ENCODE data around the gene NEURL1B. TPM values are rescaled to one million over a fixed set of nuclear protein-coding genes. Genes with fewer than 3 reads are reported as not detected.

The NEURL1B gene
- total and polyA plus RNA-seq, 10 of the 15 experiments (the other 5 are each of a cell fraction or from before 2014, with no cell fraction given) = 0.04 to 0.28 (median 0.05) TPM; not detected in 4

DNA sequence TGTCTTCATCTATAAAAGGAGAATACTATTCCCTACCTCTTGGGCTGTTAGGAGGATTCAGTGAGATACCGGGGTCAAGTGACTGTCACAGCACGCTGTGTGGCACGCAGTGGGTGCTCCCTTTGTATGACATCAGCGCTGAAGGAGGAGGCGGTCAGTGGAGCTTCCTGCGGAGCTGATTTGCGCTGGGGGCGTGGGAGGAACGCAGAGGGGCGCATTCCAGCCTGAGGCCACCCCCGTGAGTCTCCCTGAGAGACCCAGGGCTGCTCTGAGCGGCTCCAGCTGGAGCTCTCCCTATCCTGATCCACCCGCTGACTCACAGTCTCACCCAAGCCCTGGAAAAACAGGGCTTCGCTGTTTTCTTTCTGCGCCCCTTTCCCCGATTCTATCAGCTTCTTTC is 24.3 kb upstream of the NEURL1B start:
- in situ Hi-C loops (cut with MboI) = no loop called here
- CTCF ChIA-PET = no interaction called here
- no peak for TF ChIP-seq POU2F2 (IDR thresholded peaks at IDR 0.05; ENCODE audit: borderline replicate concordance, low read depth, low read length)
- TF ChIP-seq MXI1 (IDR thresholded peaks at IDR 0.05; ENCODE audit: low read depth, low read length) = no peak
- TF ChIP-seq CBX5 (IDR thresholded peaks at IDR 0.05; ENCODE audit: low read depth) = no peak
- no peak for TF ChIP-seq CREB1 (IDR thresholded peaks at IDR 0.05; ENCODE audit: low read depth)
- TF ChIP-seq TCF7 (IDR thresholded peaks at IDR 0.05; ENCODE audit: borderline replicate concordance) = no peak

DNA sequence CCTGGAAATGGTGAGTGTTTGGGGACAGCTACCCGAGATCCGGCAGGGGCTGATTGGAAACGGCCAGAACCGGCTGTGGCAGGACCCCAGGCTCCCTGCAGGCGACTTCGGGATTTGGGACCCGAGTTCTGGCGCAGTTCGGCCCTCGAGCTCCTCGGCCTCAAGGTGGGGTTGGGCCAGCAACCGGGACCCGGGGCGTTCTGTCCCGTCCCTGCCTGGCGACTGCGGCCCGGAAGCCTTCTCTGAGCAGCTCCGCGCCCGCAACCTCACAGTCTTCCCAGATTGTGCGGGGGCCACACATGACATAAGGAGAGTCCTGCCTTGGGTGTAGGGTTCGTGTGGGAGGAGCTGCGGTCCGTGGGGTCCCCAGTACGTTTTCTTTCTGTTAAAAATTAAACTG is 23.2 kb upstream of the NEURL1B start:
- H3K4me1 ChIP-seq (ENCODE audit: control insufficient read depth, insufficient read depth, low read length) = no peaks in the 10 kb centered on the region
- H3K4me2 ChIP-seq (ENCODE audit: control insufficient read depth, insufficient read depth) = no peak overlapping the region
- peaks cover 3 to 5% of the 10 kb centered on the region in 2 experiments for H3K27me3 ChIP-seq (replicated peaks in 1 of 2; ENCODE audit: control insufficient read depth in 2 of 2, insufficient read depth in 2 of 2, low read length in 1 of 2)
- no peak overlapping the region for H3K27ac ChIP-seq (ENCODE audit: control insufficient read depth, insufficient read depth)
- no peaks in the 10 kb centered on the region for H3K79me2 ChIP-seq (ENCODE audit: control insufficient read depth, insufficient read depth, low read length)
- no peaks in the 10 kb centered on the region for H3K36me3 ChIP-seq (ENCODE audit: control insufficient read depth in 2 of 2, insufficient read depth in 2 of 2, low read length in 1 of 2)
- intact Hi-C loops (cut with micrococcal nuclease; ENCODE audit: unreplicated experiment) = no loop called here
- SMC1A ChIA-PET (ENCODE audit: uncharacterized antibody, unreplicated experiment) = interaction anchor here (0.6 to 1.0 kb wide), 2 partner anchors 36 to 154 kb away, joined by 3 read pairs; no protein-coding TSS in a partner anchor
- ATAC-seq (no peak), DNase-seq (ENCODE audit: low read depth, low spot score) (no peak), FAIRE-seq (no peak)
- 47% methylated on average over 24 of the region's 26 CpGs for WGBS (ENCODE audit: insufficient coverage, insufficient replicate concordance, low lambda C conversion rate, missing lambda C conversion rate)
- no peak overlapping the region for H2AFZ ChIP-seq (ENCODE audit: control insufficient read depth, low read depth, low read length)
- in situ Hi-C loops (cut with MboI) = no loop called here
- POLR2A ChIA-PET = no interaction called here
- no peak overlapping the region for H3K9ac ChIP-seq (ENCODE audit: control insufficient read depth, insufficient read depth, low read length)
- no peaks in the 10 kb centered on the region for H4K20me1 ChIP-seq (ENCODE audit: control insufficient read depth, insufficient read depth)
- CTCF ChIA-PET = no interaction called here
- H3K9me3 ChIP-seq (replicated peaks; ENCODE audit: control insufficient read depth, insufficient read depth, low read length) = no peaks in the 10 kb centered on the region
- no TSS peak for BruUV-seq (replicated peaks)
- RAD21 ChIA-PET (ENCODE audit: unreplicated experiment) = no interaction called here
- H3K4me3 ChIP-seq = no peak overlapping the region
- TF ChIP-seq SUZ12 (IDR thresholded peaks at IDR 0.05; ENCODE audit: unreplicated experiment) = no peak
- TF ChIP-seq YY1 (IDR thresholded peaks at IDR 0.05; ENCODE audit: low read depth, low read length) = no peak
- TF ChIP-seq, protein P1, sequence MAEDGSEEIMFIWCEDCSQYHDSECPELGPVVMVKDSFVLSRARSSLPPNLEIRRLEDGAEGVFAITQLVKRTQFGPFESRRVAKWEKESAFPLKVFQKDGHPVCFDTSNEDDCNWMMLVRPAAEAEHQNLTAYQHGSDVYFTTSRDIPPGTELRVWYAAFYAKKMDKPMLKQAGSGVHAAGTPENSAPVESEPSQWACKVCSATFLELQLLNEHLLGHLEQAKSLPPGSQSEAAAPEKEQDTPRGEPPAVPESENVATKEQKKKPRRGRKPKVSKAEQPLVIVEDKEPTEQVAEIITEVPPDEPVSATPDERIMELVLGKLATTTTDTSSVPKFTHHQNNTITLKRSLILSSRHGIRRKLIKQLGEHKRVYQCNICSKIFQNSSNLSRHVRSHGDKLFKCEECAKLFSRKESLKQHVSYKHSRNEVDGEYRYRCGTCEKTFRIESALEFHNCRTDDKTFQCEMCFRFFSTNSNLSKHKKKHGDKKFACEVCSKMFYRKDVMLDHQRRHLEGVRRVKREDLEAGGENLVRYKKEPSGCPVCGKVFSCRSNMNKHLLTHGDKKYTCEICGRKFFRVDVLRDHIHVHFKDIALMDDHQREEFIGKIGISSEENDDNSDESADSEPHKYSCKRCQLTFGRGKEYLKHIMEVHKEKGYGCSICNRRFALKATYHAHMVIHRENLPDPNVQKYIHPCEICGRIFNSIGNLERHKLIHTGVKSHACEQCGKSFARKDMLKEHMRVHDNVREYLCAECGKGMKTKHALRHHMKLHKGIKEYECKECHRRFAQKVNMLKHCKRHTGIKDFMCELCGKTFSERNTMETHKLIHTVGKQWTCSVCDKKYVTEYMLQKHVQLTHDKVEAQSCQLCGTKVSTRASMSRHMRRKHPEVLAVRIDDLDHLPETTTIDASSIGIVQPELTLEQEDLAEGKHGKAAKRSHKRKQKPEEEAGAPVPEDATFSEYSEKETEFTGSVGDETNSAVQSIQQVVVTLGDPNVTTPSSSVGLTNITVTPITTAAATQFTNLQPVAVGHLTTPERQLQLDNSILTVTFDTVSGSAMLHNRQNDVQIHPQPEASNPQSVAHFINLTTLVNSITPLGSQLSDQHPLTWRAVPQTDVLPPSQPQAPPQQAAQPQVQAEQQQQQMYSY (CRISPR knock-in tag; IDR thresholded peaks at IDR 0.05) = no peak
- no peak for TF ChIP-seq ESRRA (IDR thresholded peaks at IDR 0.05; ENCODE audit: low read length)
- no peak for TF ChIP-seq ZNF24 (IDR thresholded peaks at IDR 0.05)
- TF ChIP-seq TCF7 (IDR thresholded peaks at IDR 0.05; ENCODE audit: borderline replicate concordance) = no peak
- TF ChIP-seq, protein P2, sequence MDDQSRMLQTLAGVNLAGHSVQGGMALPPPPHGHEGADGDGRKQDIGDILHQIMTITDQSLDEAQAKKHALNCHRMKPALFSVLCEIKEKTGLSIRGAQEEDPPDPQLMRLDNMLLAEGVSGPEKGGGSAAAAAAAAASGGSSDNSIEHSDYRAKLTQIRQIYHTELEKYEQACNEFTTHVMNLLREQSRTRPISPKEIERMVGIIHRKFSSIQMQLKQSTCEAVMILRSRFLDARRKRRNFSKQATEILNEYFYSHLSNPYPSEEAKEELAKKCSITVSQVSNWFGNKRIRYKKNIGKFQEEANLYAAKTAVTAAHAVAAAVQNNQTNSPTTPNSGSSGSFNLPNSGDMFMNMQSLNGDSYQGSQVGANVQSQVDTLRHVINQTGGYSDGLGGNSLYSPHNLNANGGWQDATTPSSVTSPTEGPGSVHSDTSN (IDR thresholded peaks at IDR 0.05; ENCODE audit: insufficient replicate concordance, low read depth, low read length) = no peak
- no peak for TF ChIP-seq LARP7 (IDR thresholded peaks at IDR 0.05)
- no peak for TF ChIP-seq EP300 (IDR thresholded peaks at IDR 0.05; ENCODE audit: borderline replicate concordance in 1 of 2, control insufficient read depth in 1 of 2, low read depth in 2 of 2, low read length in 2 of 2)
- no peak for TF ChIP-seq TBL1XR1 (IDR thresholded peaks at IDR 0.05; ENCODE audit: low read depth, low read length)

More for the DNA sequence above, 24.3 kb upstream of the NEURL1B start:
- Histone ChIP-seq H3K27me3 (replicated peaks in 1 of 2; ENCODE audit: control insufficient read depth in 2 of 2, insufficient read depth in 2 of 2, low read length in 1 of 2) (peaks cover 3 to 5% of the 10 kb centered on the region in 2 experiments), H3K4me2 (ENCODE audit: control insufficient read depth, insufficient read depth) (no peak overlapping the region), H3K36me3 (ENCODE audit: control insufficient read depth in 2 of 2, insufficient read depth in 2 of 2, low read length in 1 of 2) (no peaks in the 10 kb centered on the region), H4K20me1 (ENCODE audit: control insufficient read depth, insufficient read depth) (no peaks in the 10 kb centered on the region), H3K79me2 (ENCODE audit: control insufficient read depth, insufficient read depth, low read length) (no peaks in the 10 kb centered on the region), H2AFZ (ENCODE audit: control insufficient read depth, low read depth, low read length) (no peak overlapping the region), H3K9me3 (replicated peaks; ENCODE audit: control insufficient read depth, insufficient read depth, low read length) (no peaks in the 10 kb centered on the region), H3K27ac (ENCODE audit: control insufficient read depth, insufficient read depth) (no peak overlapping the region), H3K9ac (ENCODE audit: control insufficient read depth, insufficient read depth, low read length) (no peak overlapping the region), H3K4me1 (ENCODE audit: control insufficient read depth, insufficient read depth, low read length) (no peaks in the 10 kb centered on the region), H3K4me3 (no peak overlapping the region)
- BruUV-seq (replicated peaks) = no TSS peak
- intact Hi-C loops (cut with micrococcal nuclease; ENCODE audit: unreplicated experiment) = no loop called here
- WGBS (ENCODE audit: insufficient coverage, insufficient replicate concordance, low lambda C conversion rate, missing lambda C conversion rate) = 48% methylated on average over 16 of the region's 16 CpGs
- POLR2A ChIA-PET = no interaction called here
- DNase-seq (ENCODE audit: low read depth, low spot score) (no peak), ATAC-seq (no peak), FAIRE-seq (no peak)
- RAD21 ChIA-PET (ENCODE audit: unreplicated experiment) = no interaction called here
- SMC1A ChIA-PET (ENCODE audit: uncharacterized antibody, unreplicated experiment) = no interaction called here
